K562 (cell line): ENCODE results near the gene POLR3K. TPM values are rescaled to one million over a fixed set of nuclear protein-coding genes. Genes with fewer than 3 reads are reported as not detected.

Experiments used
- ATAC-seq: fragments of 200-7000 bp; cut with Tn5 transposase; 3 replicates; pipeline ENCODE4 v1.9.1; 2020; ENCODE audit warnings: moderate library complexity
- BruUV-seq: library from RNA; stranded (reverse); fragments of 400-500 nt; replicated peaks from 2 replicates; lab custom pipeline; 2021; lab: Mats Ljungman, UMichigan
- CTCF ChIA-PET: fragments of 300-600 bp; formaldehyde crosslinking; extraction: SDS; loops from one replicate; lab custom pipeline; 2021; ENCODE audit warnings: low intra/inter-chr PET ratio; lab: Yijun Ruan, JAX
- POLR2A ChIA-PET: fragments of 300-600, 350-650 bp; sonication (Branson Sonifier 250); formaldehyde crosslinking; extraction: SDS; loops from one replicate; lab custom pipeline; 2021; ENCODE audit warnings: antibody characterized with exemption, inconsistent platforms; lab: Yijun Ruan, JAX
- DNase-seq, 4 experiments: peaks; one replicate each; pipeline versions ENCODE4 v3.0.0 to v3.0.0-alpha.2; 2011 to 2018; ENCODE audit warnings: low spot score in 3 of 4, mixed read lengths in 3 of 4; ENCODE audit errors: extremely low read depth in 1 of 4
- FAIRE-seq: peaks from 2 replicates; lab custom pipeline; 2011; peaks lifted over from hg19 to GRCh38; lab: Jason Lieb, UNC
- H2AFZ ChIP-seq: 2 replicates; pipeline ENCODE4 v1.6.0; 2011; ENCODE audit warnings: low read depth, low read length, control low read depth, inconsistent platforms
- H3K27ac ChIP-seq: fragments of 200-600 bp; 3 replicates; pipeline ENCODE4 v1.8.0; 2011; ENCODE audit warnings: low read depth, mild to moderate bottlenecking, control low read depth, inconsistent platforms, low read length, moderate library complexity, mixed read lengths; ENCODE audit errors: extremely low read depth
- H3K27me3 ChIP-seq, 2 experiments: fragments of 300-600 bp in 1 of 2; 2 replicates in 1 of 2; 3 replicates in 1 of 2; pipeline versions ENCODE4 v1.6.0 to v1.8.0; 2011; ENCODE audit warnings: inconsistent platforms in 2 of 2, low read length in 2 of 2, mild to moderate bottlenecking in 1 of 2, mixed read lengths in 1 of 2, moderate library complexity in 1 of 2; ENCODE audit not compliant: control insufficient read depth in 2 of 2, insufficient read depth in 2 of 2
- H3K36me3 ChIP-seq: fragments of 300-600 bp; 3 replicates; pipeline ENCODE4 v1.8.0; 2011; ENCODE audit warnings: mild to moderate bottlenecking, low read length, inconsistent platforms; ENCODE audit not compliant: control insufficient read depth, insufficient read depth
- H3K4me1 ChIP-seq, 2 experiments: fragments of 200-600 bp in 1 of 2; replicated peaks in 1 of 2; 2 replicates in 1 of 2; 3 replicates in 1 of 2; pipeline versions ENCODE4 v1.5.1 to v1.8.0; 2011; ENCODE audit warnings: inconsistent platforms in 2 of 2, low read length in 2 of 2, mild to moderate bottlenecking in 1 of 2, mixed read lengths in 1 of 2, moderate library complexity in 1 of 2; ENCODE audit not compliant: control insufficient read depth in 2 of 2, insufficient read depth in 2 of 2
- H3K4me2 ChIP-seq: 2 replicates; pipeline ENCODE4 v1.6.1; 2011; ENCODE audit warnings: low read length, control low read depth, inconsistent platforms, mixed read lengths; ENCODE audit not compliant: insufficient read depth
- H3K4me3 ChIP-seq: fragments of 200-600 bp; sonication (generic), shearing (Covaris generic); 2 replicates; pipeline ENCODE4 v1.5.1; 2016; ENCODE audit warnings: control low read depth, inconsistent platforms
- H3K79me2 ChIP-seq: fragments of 200-600 bp; 3 replicates; pipeline ENCODE4 v1.8.0; 2011; ENCODE audit warnings: low read length, inconsistent platforms; ENCODE audit not compliant: control insufficient read depth, insufficient read depth
- H3K9ac ChIP-seq, 2 experiments: 2 replicates each; pipeline versions ENCODE4 v1.6.0 to v1.6.1; 2011; ENCODE audit warnings: low read depth in 2 of 2, low read length in 2 of 2, control low read depth in 1 of 2, inconsistent platforms in 1 of 2, mild to moderate bottlenecking in 1 of 2, mixed read lengths in 1 of 2; ENCODE audit not compliant: insufficient read depth in 1 of 2
- H3K9me1 ChIP-seq: one replicate; pipeline ENCODE4 v1.6.0; 2011; ENCODE audit warnings: inconsistent platforms, mild to moderate bottlenecking, low read length, moderate library complexity; ENCODE audit not compliant: control insufficient read depth, insufficient read depth
- H3K9me3 ChIP-seq: replicated peaks from 2 replicates; pipeline ENCODE4 v1.5.1; 2011; ENCODE audit warnings: low read depth, low read length, inconsistent platforms; ENCODE audit not compliant: control insufficient read depth, insufficient read depth
- H4K20me1 ChIP-seq: replicated peaks from 2 replicates; pipeline ENCODE4 v1.6.1; 2011; ENCODE audit warnings: low read length, inconsistent platforms, mixed read lengths; ENCODE audit not compliant: control insufficient read depth, insufficient read depth
- FIP1L1 ChIP-seq: fragments of 200-400 bp; formaldehyde crosslinking; IDR thresholded peaks from 2 replicates; pipeline ENCODE4 v1.6.1; 2018; ENCODE audit warnings: mild to moderate bottlenecking, low read depth, low read length; ENCODE audit not compliant: poor library complexity, severe bottlenecking
- SMARCA4 ChIP-seq: fragments of 450-650 bp; IDR thresholded peaks from 2 replicates; pipeline ENCODE4 v1.6.1; 2016
- ZNF263 ChIP-seq: sonication (generic); formaldehyde crosslinking; IDR thresholded peaks from 2 replicates; pipeline ENCODE4 v1.8.0; 2022; ENCODE audit warnings: mild to moderate bottlenecking, missing genetic modification reagents, borderline replicate concordance
- ZNF507 ChIP-seq: conservative IDR thresholded peaks from 2 replicates; pipeline ENCODE4 v1.6.1; 2017; ENCODE audit warnings: missing genetic modification characterization, missing compliant biosample characterization
- WGBS: fragments of 100-300 bp; shearing (Covaris generic); methylation state at CpG from one replicate; pipeline ENCODE4 v1.1.6; 2016; ENCODE audit warnings: low coverage, mixed read lengths; ENCODE audit not compliant: insufficient coverage; ENCODE audit errors: missing lambda C conversion rate; 5-methylcytosine and 5-hydroxymethylcytosine counted together
- in situ Hi-C: fragments of 300-500 bp; cut with MboI; formaldehyde crosslinking; loops from 4 replicates; pipeline ENCODE4 v1.15.0; 2018; ENCODE audit warnings: inconsistent platforms, mixed read lengths
- intact Hi-C: fragments of 100-400 bp; cut with micrococcal nuclease; formaldehyde crosslinking; loops from 2 replicates; pipeline ENCODE4 v1.14.2; 2022
- polyA plus RNA-seq, 8 experiments: library from polyadenylated mRNA; depleted of rRNA in 4 of 8; stranded (reverse) in 5 of 8; unstranded in 3 of 8; fragments of >200 nt; fragmentation: Nextera tagmentation in 2 of 8; fragmentation: Illumina TruSeq in 1 of 8; extraction: Ambion mirVana in 2 of 8; extraction: Trizol in 1 of 8; gene quantifications; 2 replicates each; pipeline versions ENCODE4 v1.2.1 to v1.2.3, GENCODE V29; 2011 to 2014; ENCODE audit warnings: inconsistent platforms in 1 of 8, missing spikeins in 1 of 8
- total RNA-seq, 7 experiments: library from RNA; depleted of rRNA in 6 of 7; stranded (reverse); fragments of >200 nt in 6 of 7; fragmentation: Illumina TruSeq in 2 of 7; extraction: Trizol in 2 of 7; gene quantifications; 2 replicates each; pipeline versions ENCODE4 v1.2.1 to v1.2.3, GENCODE V29; 2011 to 2021; ENCODE audit warnings: low replicate concordance in 1 of 7

POLR3K gene
- total and polyA plus RNA-seq, 9 of the 15 experiments (the other 6 are each of a cell fraction or from before 2014, with no cell fraction given), result 42.1 to 315 (median 86.7) TPM

GRCh38 chr16:37511-37910 lies 15.9 kb downstream of the POLR3K start (continued):
- TF ChIP-seq FIP1L1, result no peak
- TF ChIP-seq ZNF507, result no peak

GRCh38 chr16:36336-36984 lies 16.9 kb downstream of the POLR3K start:
- CTCF ChIA-PET, result no interaction called here
- no peaks in the 10 kb centered on the region for H3K9me1 ChIP-seq
- ATAC-seq (no peak), FAIRE-seq (no peak), DNase-seq (no peak)
- WGBS, result 87% methylated on average over 15 of the region's 15 CpGs
- 0 out of 4 replicates have a peak overlapping the region, but pooled peaks of 1 of the 2 experiments have one; percentile 52 for H3K9ac ChIP-seq
- peaks cover 42% of the 10 kb centered on the region for H3K36me3 ChIP-seq
- H3K4me2 ChIP-seq, result no peak overlapping the region
- no TSS peak for BruUV-seq
- no peaks in the 10 kb centered on the region for H3K27me3 ChIP-seq
- no peaks in the 10 kb centered on the region for H3K79me2 ChIP-seq
- no peak overlapping the region for H3K4me3 ChIP-seq
- H3K27ac ChIP-seq, result no peak overlapping the region
- intact Hi-C loops (no loop called here), in situ Hi-C loops (no loop called here)
- no peaks in the 10 kb centered on the region for H3K9me3 ChIP-seq
- POLR2A ChIA-PET, result no interaction called here
- peaks cover under 1 to 44% of the 10 kb centered on the region in 2 experiments for H3K4me1 ChIP-seq
- peaks cover 4% of the 10 kb centered on the region; the same call in 1 of the 2 replicates for H4K20me1 ChIP-seq
- H2AFZ ChIP-seq, result no peak overlapping the region
- peak; percentile 51 for TF ChIP-seq ZNF263 (CRISPR knock-in tag)
- no peak for TF ChIP-seq SMARCA4
- TF ChIP-seq, all 486 proteins: peak for 1
